ENCODE data around the gene GRPEL1. TPM values are rescaled to one million over a fixed set of nuclear protein-coding genes. Genes with fewer than 3 reads are reported as not detected.

Gene GRPEL1
- total and polyA plus RNA-seq, 2 of the 13 experiments (the other 11 are each of a cell fraction or from before 2014, with no cell fraction given), result 32.3 to 141 TPM

DNA sequence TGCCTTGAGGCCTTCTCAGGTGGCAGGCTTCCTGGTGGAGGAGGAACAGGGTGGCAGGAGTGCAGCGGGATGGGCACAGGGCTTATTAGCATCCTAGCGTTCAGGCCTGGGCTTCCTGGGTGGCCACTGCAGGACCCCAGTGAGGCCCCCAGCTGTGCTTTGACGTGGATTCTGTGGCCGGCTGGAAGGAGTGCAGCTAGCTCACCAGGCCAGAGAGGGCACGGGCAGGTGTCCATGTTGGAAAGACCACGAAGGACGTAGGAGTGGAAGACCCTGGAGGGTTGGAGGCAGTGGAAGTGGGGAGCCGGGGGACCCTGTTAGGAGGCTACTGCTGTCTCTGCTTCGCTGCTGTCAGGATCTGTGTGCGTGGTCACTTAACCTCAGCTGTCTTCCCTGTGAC is 37.9 kb downstream of the GRPEL1 start:
- 0 out of 2 replicates have a peak, but pooled peaks cover 4% of the 10 kb centered on the region for H4K20me1 ChIP-seq (ENCODE audit: insufficient read depth, low read length)
- in situ Hi-C loops (cut with HindIII; ENCODE audit: extremely low pct_ligation_motif_present, low pct_unique_long_range_greater_than_20kb), result no loop called here
- H3K36me3 ChIP-seq (replicated peaks in 1 of 2; ENCODE audit: control insufficient read depth in 1 of 2, insufficient read depth in 2 of 2, low read length in 2 of 2), result peaks cover 23 to 64% of the 10 kb centered on the region in 2 experiments
- H3K4me3 ChIP-seq (replicated peaks in 1 of 3; ENCODE audit: insufficient read depth in 1 of 3, low read depth in 2 of 3, low read length in 3 of 3), result no peak overlapping the region
- no peak for DNase-seq (ENCODE audit: low spot score)
- no peak overlapping the region for H2AFZ ChIP-seq (ENCODE audit: low read length)
- FAIRE-seq, result no peak
- CTCF ChIA-PET (ENCODE audit: low intra/inter-chr PET ratio, low total read pairs), result no interaction called here
- no peak for ATAC-seq
- POLR2A ChIA-PET, result interaction anchor here (1.5 kb wide), 1 partner anchor 37 kb away, joined by 5 read pairs; the partner anchor contains the start of gene GRPEL1
- no peak overlapping the region for H3K27ac ChIP-seq (ENCODE audit: extremely low read length, insufficient read depth, low read length)
- no peaks in the 10 kb centered on the region for H3K9me3 ChIP-seq (ENCODE audit: low read length)
- TF ChIP-seq ZNF20 (CRISPR knock-in tag; IDR thresholded peaks at IDR 0.05) (no peak), ZNF672 (CRISPR knock-in tag; IDR thresholded peaks at IDR 0.05) (no peak), GZF1 (CRISPR knock-in tag; IDR thresholded peaks at IDR 0.05) (no peak), ZFP36 (IDR thresholded peaks at IDR 0.05; ENCODE audit: borderline replicate concordance, low read depth, low read length, partially characterized antibody) (no peak), ZSCAN20 (CRISPR knock-in tag; IDR thresholded peaks at IDR 0.05; ENCODE audit: borderline replicate concordance) (no peak)
- TF ChIP-seq, protein P1, sequence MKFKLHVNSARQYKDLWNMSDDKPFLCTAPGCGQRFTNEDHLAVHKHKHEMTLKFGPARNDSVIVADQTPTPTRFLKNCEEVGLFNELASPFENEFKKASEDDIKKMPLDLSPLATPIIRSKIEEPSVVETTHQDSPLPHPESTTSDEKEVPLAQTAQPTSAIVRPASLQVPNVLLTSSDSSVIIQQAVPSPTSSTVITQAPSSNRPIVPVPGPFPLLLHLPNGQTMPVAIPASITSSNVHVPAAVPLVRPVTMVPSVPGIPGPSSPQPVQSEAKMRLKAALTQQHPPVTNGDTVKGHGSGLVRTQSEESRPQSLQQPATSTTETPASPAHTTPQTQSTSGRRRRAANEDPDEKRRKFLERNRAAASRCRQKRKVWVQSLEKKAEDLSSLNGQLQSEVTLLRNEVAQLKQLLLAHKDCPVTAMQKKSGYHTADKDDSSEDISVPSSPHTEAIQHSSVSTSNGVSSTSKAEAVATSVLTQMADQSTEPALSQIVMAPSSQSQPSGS (CRISPR knock-in tag; IDR thresholded peaks at IDR 0.05), result no peak
- TF ChIP-seq, protein P2, sequence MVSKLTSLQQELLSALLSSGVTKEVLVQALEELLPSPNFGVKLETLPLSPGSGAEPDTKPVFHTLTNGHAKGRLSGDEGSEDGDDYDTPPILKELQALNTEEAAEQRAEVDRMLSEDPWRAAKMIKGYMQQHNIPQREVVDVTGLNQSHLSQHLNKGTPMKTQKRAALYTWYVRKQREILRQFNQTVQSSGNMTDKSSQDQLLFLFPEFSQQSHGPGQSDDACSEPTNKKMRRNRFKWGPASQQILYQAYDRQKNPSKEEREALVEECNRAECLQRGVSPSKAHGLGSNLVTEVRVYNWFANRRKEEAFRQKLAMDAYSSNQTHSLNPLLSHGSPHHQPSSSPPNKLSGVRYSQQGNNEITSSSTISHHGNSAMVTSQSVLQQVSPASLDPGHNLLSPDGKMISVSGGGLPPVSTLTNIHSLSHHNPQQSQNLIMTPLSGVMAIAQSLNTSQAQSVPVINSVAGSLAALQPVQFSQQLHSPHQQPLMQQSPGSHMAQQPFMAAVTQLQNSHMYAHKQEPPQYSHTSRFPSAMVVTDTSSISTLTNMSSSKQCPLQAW (CRISPR knock-in tag; IDR thresholded peaks at IDR 0.05), result no peak
- TF ChIP-seq, protein P3, sequence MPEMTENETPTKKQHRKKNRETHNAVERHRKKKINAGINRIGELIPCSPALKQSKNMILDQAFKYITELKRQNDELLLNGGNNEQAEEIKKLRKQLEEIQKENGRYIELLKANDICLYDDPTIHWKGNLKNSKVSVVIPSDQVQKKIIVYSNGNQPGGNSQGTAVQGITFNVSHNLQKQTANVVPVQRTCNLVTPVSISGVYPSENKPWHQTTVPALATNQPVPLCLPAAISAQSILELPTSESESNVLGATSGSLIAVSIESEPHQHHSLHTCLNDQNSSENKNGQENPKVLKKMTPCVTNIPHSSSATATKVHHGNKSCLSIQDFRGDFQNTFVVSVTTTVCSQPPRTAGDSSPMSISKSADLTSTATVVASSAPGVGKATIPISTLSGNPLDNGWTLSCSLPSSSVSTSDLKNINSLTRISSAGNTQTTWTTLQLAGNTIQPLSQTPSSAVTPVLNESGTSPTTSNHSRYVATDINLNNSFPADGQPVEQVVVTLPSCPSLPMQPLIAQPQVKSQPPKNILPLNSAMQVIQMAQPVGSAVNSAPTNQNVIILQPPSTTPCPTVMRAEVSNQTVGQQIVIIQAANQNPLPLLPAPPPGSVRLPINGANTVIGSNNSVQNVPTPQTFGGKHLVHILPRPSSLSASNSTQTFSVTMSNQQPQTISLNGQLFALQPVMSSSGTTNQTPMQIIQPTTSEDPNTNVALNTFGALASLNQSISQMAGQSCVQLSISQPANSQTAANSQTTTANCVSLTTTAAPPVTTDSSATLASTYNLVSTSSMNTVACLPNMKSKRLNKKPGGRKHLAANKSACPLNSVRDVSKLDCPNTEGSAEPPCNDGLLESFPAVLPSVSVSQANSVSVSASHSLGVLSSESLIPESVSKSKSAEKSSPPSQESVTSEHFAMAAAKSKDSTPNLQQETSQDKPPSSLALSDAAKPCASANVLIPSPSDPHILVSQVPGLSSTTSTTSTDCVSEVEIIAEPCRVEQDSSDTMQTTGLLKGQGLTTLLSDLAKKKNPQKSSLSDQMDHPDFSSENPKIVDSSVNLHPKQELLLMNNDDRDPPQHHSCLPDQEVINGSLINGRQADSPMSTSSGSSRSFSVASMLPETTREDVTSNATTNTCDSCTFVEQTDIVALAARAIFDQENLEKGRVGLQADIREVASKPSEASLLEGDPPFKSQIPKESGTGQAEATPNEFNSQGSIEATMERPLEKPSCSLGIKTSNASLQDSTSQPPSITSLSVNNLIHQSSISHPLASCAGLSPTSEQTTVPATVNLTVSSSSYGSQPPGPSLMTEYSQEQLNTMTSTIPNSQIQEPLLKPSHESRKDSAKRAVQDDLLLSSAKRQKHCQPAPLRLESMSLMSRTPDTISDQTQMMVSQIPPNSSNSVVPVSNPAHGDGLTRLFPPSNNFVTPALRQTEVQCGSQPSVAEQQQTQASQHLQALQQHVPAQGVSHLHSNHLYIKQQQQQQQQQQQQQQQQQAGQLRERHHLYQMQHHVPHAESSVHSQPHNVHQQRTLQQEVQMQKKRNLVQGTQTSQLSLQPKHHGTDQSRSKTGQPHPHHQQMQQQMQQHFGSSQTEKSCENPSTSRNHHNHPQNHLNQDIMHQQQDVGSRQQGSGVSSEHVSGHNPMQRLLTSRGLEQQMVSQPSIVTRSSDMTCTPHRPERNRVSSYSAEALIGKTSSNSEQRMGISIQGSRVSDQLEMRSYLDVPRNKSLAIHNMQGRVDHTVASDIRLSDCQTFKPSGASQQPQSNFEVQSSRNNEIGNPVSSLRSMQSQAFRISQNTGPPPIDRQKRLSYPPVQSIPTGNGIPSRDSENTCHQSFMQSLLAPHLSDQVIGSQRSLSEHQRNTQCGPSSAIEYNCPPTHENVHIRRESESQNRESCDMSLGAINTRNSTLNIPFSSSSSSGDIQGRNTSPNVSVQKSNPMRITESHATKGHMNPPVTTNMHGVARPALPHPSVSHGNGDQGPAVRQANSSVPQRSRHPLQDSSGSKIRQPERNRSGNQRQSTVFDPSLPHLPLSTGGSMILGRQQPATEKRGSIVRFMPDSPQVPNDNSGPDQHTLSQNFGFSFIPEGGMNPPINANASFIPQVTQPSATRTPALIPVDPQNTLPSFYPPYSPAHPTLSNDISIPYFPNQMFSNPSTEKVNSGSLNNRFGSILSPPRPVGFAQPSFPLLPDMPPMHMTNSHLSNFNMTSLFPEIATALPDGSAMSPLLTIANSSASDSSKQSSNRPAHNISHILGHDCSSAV (CRISPR knock-in tag; IDR thresholded peaks at IDR 0.05; ENCODE audit: borderline replicate concordance), result no peak
- WGBS (ENCODE audit: low lambda C conversion rate), result 96% methylated on average over 9 of the region's 10 CpGs
- H3K4me1 ChIP-seq (ENCODE audit: insufficient read depth, low read length), result peaks cover 32% of the 10 kb centered on the region
- H3K27me3 ChIP-seq (ENCODE audit: control insufficient read depth in 1 of 2, insufficient read depth in 2 of 2, low read length in 2 of 2), result no peaks in the 10 kb centered on the region
- intact Hi-C loops (cut with micrococcal nuclease; ENCODE audit: unreplicated experiment), result no loop called here
- no peak overlapping the region for H3K9ac ChIP-seq (ENCODE audit: insufficient read depth, low read depth, low read length)
- BruUV-seq (replicated peaks), result no TSS peak
- H3K79me2 ChIP-seq (ENCODE audit: insufficient read depth, low read length), result no peaks in the 10 kb centered on the region
- H3K4me2 ChIP-seq (ENCODE audit: low read depth, low read length), result no peak overlapping the region

Measured in HepG2 (cell line).